DND-41 (cell line): ENCODE measurements around the gene MGAT5.

ENCODE experiments used
- CTCF ChIP-seq: IDR thresholded peaks from 2 replicates; pipeline ENCODE4 v1.5.1; 2012; ENCODE audit warnings: borderline replicate concordance, low read length, moderate library complexity, mild to moderate bottlenecking; ENCODE audit not compliant: poor library complexity, severe bottlenecking; ENCODE audit errors: extremely low read depth
- EZH2 ChIP-seq: IDR thresholded peaks from 3 replicates; pipeline ENCODE4 v1.6.1; 2012; ENCODE audit warnings: borderline replicate concordance, low read depth, mild to moderate bottlenecking, moderate library complexity, low read length, inconsistent platforms; ENCODE audit not compliant: severe bottlenecking

- TF ChIP-seq CTCF (no peak), EZH2 (no peak)
These were observed 201.1 kb downstream of the MGAT5 start for GRCh38 chr2:134454931-134455330.
